ENCODE data around the gene CNPY3.
A peak's percentile ranks its signal among the peaks of the same experiment; 100 is the strongest.

CNPY3 gene

DNA sequence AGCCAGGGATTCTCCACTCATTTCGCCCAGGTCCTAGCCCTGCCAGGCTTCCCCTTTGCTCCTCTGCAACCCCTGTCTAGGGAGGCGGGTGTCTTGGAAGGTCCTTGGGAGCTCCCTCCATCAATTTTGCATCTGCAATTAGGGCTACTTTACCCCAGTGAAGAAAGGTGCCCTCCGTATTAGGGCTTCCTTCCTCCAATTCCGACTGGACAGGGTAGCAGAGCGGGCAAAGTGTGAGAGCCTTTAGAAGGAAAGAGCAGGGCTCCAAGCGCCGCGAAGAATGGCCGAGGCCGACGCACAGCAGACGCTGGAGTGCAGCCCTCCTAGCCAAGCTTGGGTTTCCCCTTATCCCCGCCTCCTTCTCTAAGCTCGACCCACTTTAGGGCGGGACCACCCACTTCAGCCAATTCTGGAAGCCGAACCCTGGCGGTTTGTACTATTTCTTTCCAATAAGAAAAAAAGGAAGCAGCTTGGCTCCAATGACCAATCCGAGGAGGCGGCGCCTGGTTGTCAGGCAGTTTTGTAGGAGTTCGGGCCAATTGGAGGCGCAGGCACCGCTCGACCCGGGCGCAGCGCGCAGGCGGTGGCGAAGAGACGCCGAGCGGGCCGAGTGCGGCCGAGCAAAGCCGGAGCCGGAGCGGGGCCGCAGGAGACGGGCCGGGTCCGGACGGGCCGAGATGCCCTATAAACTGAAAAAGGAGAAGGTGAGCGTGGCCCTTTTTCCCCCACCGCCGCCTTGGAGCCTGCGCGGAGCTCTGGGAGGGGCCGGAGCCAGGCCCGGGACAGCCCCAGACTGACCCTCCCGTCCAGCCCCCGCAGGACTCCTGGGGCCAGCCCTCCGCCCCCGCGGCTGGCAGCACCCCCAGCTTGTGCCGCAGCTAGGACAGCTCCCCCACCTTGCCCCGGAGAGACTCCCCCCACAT lies 55.0 kb downstream of the CNPY3 start, which contains the start of gene PPP2R5D:
Gene PPP2R5D (plus strand): TSS at position 570 of the 923 bp plus-strand sequence. CDS start 108 bp downstream, at position 678.
- H2AFZ ChIP-seq (ENCODE audit: low read length), result peak within 1 kb of the TSS; percentile 78
- H3K36me3 ChIP-seq (replicated peaks; ENCODE audit: insufficient read depth, low read length), result no peaks in the 10 kb centered on the region
- peak within 1 kb of the TSS; percentile 81 for H3K4me3 ChIP-seq (ENCODE audit: low read length)
- H3K4me1 ChIP-seq (ENCODE audit: low read length), result peaks cover 9% of the 10 kb centered on the region
- peak within 1 kb of the TSS; percentile 89 for H3K4me2 ChIP-seq (ENCODE audit: low read depth, low read length)
- peaks cover 22% of the 10 kb centered on the region for H3K79me2 ChIP-seq (ENCODE audit: low read length)
- no peaks in the 10 kb centered on the region for H3K9me3 ChIP-seq (replicated peaks; ENCODE audit: insufficient read depth, low read length)
- no peaks in the 10 kb centered on the region for H4K20me1 ChIP-seq (ENCODE audit: insufficient read depth, low read length)
- no peak within 1 kb of the TSS for H3K27ac ChIP-seq (ENCODE audit: low read length)
- DNase-seq, result peak; percentile 98
- TF ChIP-seq EZH2 (optimal IDR thresholded peaks at IDR 0.05; ENCODE audit: low read depth, low read length) (no peak), EZH2phosphoT487 (IDR thresholded peaks at IDR 0.05; ENCODE audit: low read length) (no peak)
- TF ChIP-seq, protein P1, sequence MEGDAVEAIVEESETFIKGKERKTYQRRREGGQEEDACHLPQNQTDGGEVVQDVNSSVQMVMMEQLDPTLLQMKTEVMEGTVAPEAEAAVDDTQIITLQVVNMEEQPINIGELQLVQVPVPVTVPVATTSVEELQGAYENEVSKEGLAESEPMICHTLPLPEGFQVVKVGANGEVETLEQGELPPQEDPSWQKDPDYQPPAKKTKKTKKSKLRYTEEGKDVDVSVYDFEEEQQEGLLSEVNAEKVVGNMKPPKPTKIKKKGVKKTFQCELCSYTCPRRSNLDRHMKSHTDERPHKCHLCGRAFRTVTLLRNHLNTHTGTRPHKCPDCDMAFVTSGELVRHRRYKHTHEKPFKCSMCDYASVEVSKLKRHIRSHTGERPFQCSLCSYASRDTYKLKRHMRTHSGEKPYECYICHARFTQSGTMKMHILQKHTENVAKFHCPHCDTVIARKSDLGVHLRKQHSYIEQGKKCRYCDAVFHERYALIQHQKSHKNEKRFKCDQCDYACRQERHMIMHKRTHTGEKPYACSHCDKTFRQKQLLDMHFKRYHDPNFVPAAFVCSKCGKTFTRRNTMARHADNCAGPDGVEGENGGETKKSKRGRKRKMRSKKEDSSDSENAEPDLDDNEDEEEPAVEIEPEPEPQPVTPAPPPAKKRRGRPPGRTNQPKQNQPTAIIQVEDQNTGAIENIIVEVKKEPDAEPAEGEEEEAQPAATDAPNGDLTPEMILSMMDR (IDR thresholded peaks at IDR 0.05; ENCODE audit: low read length), result no peak
- H3K27me3 ChIP-seq (replicated peaks; ENCODE audit: insufficient read depth, low read length), result no peaks in the 10 kb centered on the region
- peak within 1 kb of the TSS; percentile 75 for H3K9ac ChIP-seq (ENCODE audit: low read length)
- 0 out of 2 replicates have a peak, but pooled peaks cover 5% of the 10 kb centered on the region for H3F3A ChIP-seq (ENCODE audit: insufficient read depth, low read length)
- no peaks in the 10 kb centered on the region for H3K9me2 ChIP-seq (replicated peaks; ENCODE audit: insufficient read depth, low read length)

DNA sequence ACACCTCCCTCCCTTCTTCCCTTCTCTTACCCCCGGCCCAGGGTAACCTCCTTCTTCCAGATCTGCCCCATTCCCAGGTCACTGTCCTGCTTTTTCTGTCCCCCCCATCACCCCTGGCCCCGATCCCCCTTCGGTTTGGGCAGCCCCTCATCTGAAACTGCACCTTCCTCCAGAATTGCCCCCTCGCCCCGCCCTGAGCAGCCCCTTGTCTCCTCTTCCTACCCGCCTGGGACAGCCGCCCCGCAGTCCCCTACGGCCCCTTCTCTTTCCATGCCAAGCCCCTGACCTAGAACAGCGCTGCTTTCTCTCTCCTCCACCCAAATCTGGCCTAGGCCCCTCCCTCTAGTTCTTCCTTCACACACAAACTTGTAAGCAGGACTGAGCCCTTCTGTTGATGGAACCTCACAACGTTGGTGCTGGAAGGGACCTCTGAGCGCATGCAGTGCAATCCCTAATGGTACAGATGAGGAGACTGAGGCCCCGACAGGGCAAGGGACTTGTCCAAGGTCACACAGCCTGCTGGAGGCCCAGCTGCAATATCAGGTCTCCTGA lies 55.7 kb downstream of the CNPY3 start:
- Histone ChIP-seq H3K79me2 (ENCODE audit: low read length) (peaks cover 22% of the 10 kb centered on the region), H4K20me1 (ENCODE audit: insufficient read depth, low read length) (no peaks in the 10 kb centered on the region), H3K36me3 (replicated peaks; ENCODE audit: insufficient read depth, low read length) (no peaks in the 10 kb centered on the region), H3K27me3 (replicated peaks; ENCODE audit: insufficient read depth, low read length) (no peaks in the 10 kb centered on the region), H3K4me1 (ENCODE audit: low read length) (peaks cover 4% of the 10 kb centered on the region), H3K4me3 (ENCODE audit: low read length) (peak overlapping the region; percentile 81), H3K9me2 (replicated peaks; ENCODE audit: insufficient read depth, low read length) (no peaks in the 10 kb centered on the region), H3F3A (ENCODE audit: insufficient read depth, low read length) (no peaks in the 10 kb centered on the region), H3K4me2 (ENCODE audit: low read depth, low read length) (peak overlapping the region; percentile 70), H3K9me3 (replicated peaks; ENCODE audit: insufficient read depth, low read length) (no peaks in the 10 kb centered on the region), H3K9ac (ENCODE audit: low read length) (peak overlapping the region; percentile 75), H2AFZ (ENCODE audit: low read length) (peak overlapping the region; percentile 76), H3K27ac (ENCODE audit: low read length) (no peak overlapping the region)
- DNase-seq, result no peak
- no peak for TF ChIP-seq EZH2phosphoT487 (IDR thresholded peaks at IDR 0.05; ENCODE audit: low read length)
- TF ChIP-seq EZH2 (optimal IDR thresholded peaks at IDR 0.05; ENCODE audit: low read depth, low read length), result no peak

DNA sequence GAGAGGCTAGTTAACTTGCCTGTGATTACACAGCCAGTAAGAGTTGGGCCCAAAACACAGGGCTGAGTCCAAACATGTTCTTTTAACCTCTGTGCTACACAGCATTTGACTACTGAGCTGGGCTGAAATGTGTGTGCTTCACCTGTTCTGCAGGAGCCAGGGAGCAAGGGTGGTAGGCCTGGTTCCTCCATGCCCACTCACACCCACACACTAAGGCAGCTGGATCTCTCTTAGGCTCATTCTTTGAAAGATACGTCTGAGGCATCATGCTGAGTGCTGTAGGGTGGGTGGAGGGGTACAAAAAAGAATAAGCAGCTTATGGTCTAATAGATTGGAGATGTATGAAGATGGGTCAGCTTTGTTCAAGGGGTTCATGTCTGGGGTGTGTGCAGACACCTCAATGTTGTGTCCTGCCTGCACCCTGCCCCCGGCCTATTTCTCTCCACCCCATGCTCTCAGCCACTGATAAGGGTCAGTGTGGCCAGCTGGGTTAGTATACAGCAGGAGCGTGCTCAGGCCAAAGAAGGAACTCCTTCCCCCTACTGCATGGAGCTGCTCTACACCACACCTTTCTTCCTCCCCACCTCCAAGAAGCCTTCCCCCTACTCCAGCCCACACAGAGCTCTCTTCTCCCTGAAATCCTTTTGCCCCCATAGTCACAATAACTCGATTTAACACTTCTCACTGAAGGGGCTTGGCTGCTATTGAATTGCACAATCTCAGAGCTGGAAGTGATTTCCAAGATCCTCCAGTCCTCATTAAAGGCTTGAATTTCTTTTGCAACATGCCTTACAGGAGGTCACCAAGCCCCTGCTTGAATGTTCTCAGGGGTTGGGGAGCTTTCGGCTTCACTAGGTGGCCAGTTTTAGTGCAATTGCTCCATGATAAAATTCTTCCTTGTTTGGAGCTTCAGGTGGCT lies 58.5 kb downstream of the CNPY3 start:
- no peak overlapping the region for H3K4me2 ChIP-seq (ENCODE audit: low read depth, low read length)
- H3K9me3 ChIP-seq (replicated peaks; ENCODE audit: insufficient read depth, low read length), result no peaks in the 10 kb centered on the region
- no peak for DNase-seq
- peaks cover 22% of the 10 kb centered on the region for H3K79me2 ChIP-seq (ENCODE audit: low read length)
- H3F3A ChIP-seq (ENCODE audit: insufficient read depth, low read length), result no peaks in the 10 kb centered on the region
- H3K27ac ChIP-seq (ENCODE audit: low read length), result no peak overlapping the region
- H4K20me1 ChIP-seq (ENCODE audit: insufficient read depth, low read length), result no peaks in the 10 kb centered on the region
- TF ChIP-seq EZH2phosphoT487 (IDR thresholded peaks at IDR 0.05; ENCODE audit: low read length) (no peak), EZH2 (optimal IDR thresholded peaks at IDR 0.05; ENCODE audit: low read depth, low read length) (no peak)
- TF ChIP-seq, protein P1 (IDR thresholded peaks at IDR 0.05; ENCODE audit: low read length), result no peak
- H3K9me2 ChIP-seq (replicated peaks; ENCODE audit: insufficient read depth, low read length), result no peaks in the 10 kb centered on the region
- H3K4me1 ChIP-seq (ENCODE audit: low read length), result peaks cover 3% of the 10 kb centered on the region; the same call in 1 of the 2 replicates
- H3K36me3 ChIP-seq (replicated peaks; ENCODE audit: insufficient read depth, low read length), result no peaks in the 10 kb centered on the region
- H3K9ac ChIP-seq (ENCODE audit: low read length), result no peak overlapping the region
- H3K27me3 ChIP-seq (replicated peaks; ENCODE audit: insufficient read depth, low read length), result no peaks in the 10 kb centered on the region
- H2AFZ ChIP-seq (ENCODE audit: low read length), result no peak overlapping the region
- no peak overlapping the region for H3K4me3 ChIP-seq (ENCODE audit: low read length)

All from MM.1S (cell line).